DND-41 (cell line): Measurements from ENCODE around the gene MYEOV.
A peak's percentile ranks its signal among the peaks of the same experiment; 100 is the strongest.

Source experiments
- ATAC-seq: fragments of 200-7000 bp; cut with Tn5 transposase; 3 replicates; pipeline ENCODE4 v1.9.1; 2021; ENCODE audit warnings: low read depth; ENCODE audit not compliant: insufficient read depth
- DNase-seq: peaks from one replicate; pipeline ENCODE4 v3.0.0-alpha.2; 2020
- H2AFZ ChIP-seq: 2 replicates; pipeline ENCODE4 v1.6.0; 2012; ENCODE audit warnings: low read depth, low read length
- H3K27ac ChIP-seq: 2 replicates; pipeline ENCODE4 v1.5.1; 2012; ENCODE audit warnings: low read length, inconsistent platforms
- H3K27me3 ChIP-seq: fragments of 200-600 bp; sonication (generic); 2 replicates; pipeline ENCODE4 v1.6.0; 2012; ENCODE audit warnings: low read length, mild to moderate bottlenecking, inconsistent platforms; ENCODE audit not compliant: insufficient read depth, poor library complexity
- H3K36me3 ChIP-seq: 2 replicates; pipeline ENCODE4 v1.5.1; 2012; ENCODE audit warnings: low read length, inconsistent platforms; ENCODE audit not compliant: insufficient read depth
- H3K4me1 ChIP-seq: 2 replicates; pipeline ENCODE4 v1.5.1; 2012; ENCODE audit warnings: mild to moderate bottlenecking, low read length; ENCODE audit not compliant: insufficient read depth
- H3K4me2 ChIP-seq: 2 replicates; pipeline ENCODE4 v1.6.0; 2012; ENCODE audit warnings: mild to moderate bottlenecking, moderate library complexity, low read length, inconsistent platforms; ENCODE audit not compliant: insufficient read depth
- H3K4me3 ChIP-seq, 2 experiments: fragments of 200-600 bp in 1 of 2; shearing (Covaris generic) in 1 of 2; 2 replicates each; pipeline ENCODE4 v1.5.1; 2012 to 2016; ENCODE audit warnings: inconsistent platforms in 2 of 2, low read length in 2 of 2, mild to moderate bottlenecking in 2 of 2, low read depth in 1 of 2, moderate library complexity in 1 of 2
- H3K79me2 ChIP-seq: 2 replicates; pipeline ENCODE4 v1.6.0; 2012; ENCODE audit warnings: low read length, inconsistent platforms; ENCODE audit not compliant: insufficient read depth
- H3K9ac ChIP-seq: 2 replicates; pipeline ENCODE4 v1.6.0; 2012; ENCODE audit warnings: low read depth, mild to moderate bottlenecking, inconsistent platforms, low read length, moderate library complexity
- H3K9me3 ChIP-seq: 2 replicates; pipeline ENCODE4 v1.5.1; 2012; ENCODE audit warnings: low read length, moderate library complexity, mild to moderate bottlenecking, inconsistent platforms; ENCODE audit not compliant: insufficient read depth, severe bottlenecking
- H4K20me1 ChIP-seq: 2 replicates; pipeline ENCODE4 v1.6.0; 2012; ENCODE audit warnings: low read length; ENCODE audit not compliant: insufficient read depth
- CTCF ChIP-seq: IDR thresholded peaks from 2 replicates; pipeline ENCODE4 v1.5.1; 2012; ENCODE audit warnings: borderline replicate concordance, low read length, moderate library complexity, mild to moderate bottlenecking; ENCODE audit not compliant: poor library complexity, severe bottlenecking; ENCODE audit errors: extremely low read depth
- EZH2 ChIP-seq: IDR thresholded peaks from 3 replicates; pipeline ENCODE4 v1.6.1; 2012; ENCODE audit warnings: borderline replicate concordance, low read depth, mild to moderate bottlenecking, moderate library complexity, low read length, inconsistent platforms; ENCODE audit not compliant: severe bottlenecking

Gene MYEOV

GRCh38 chr11:69309631-69310280 is 15.8 kb downstream of the MYEOV start:
- ATAC-seq = no peak
- no peak for TF ChIP-seq EZH2
- no peak for TF ChIP-seq CTCF
- Histone ChIP-seq H4K20me1 (peaks cover 68% of the 10 kb centered on the region), H3K27ac (no peak overlapping the region), H3K4me1 (peaks cover 19% of the 10 kb centered on the region), H3K9me3 (no peaks in the 10 kb centered on the region), H3K4me3 (no peak overlapping the region), H2AFZ (no peak overlapping the region), H3K9ac (no peak overlapping the region), H3K4me2 (no peak overlapping the region), H3K36me3 (no peaks in the 10 kb centered on the region), H3K27me3 (peaks cover 38% of the 10 kb centered on the region), H3K79me2 (no peaks in the 10 kb centered on the region)
- no peak for DNase-seq

GRCh38 chr11:69310351-69310750 is 16.4 kb downstream of the MYEOV start:
- no peak overlapping the region for H3K4me2 ChIP-seq
- DNase-seq (no peak), ATAC-seq (no peak)
- H3K36me3 ChIP-seq = no peaks in the 10 kb centered on the region
- H3K27ac ChIP-seq = no peak overlapping the region
- no peaks in the 10 kb centered on the region for H3K79me2 ChIP-seq
- H3K4me1 ChIP-seq = peaks cover 19% of the 10 kb centered on the region
- peaks cover 68% of the 10 kb centered on the region for H4K20me1 ChIP-seq
- H3K9ac ChIP-seq = no peak overlapping the region
- TF ChIP-seq EZH2 (no peak), CTCF (no peak)
- H3K9me3 ChIP-seq = no peaks in the 10 kb centered on the region
- peaks cover 42% of the 10 kb centered on the region for H3K27me3 ChIP-seq
- H2AFZ ChIP-seq = no peak overlapping the region
- no peak overlapping the region for H3K4me3 ChIP-seq

- Histone ChIP-seq H3K4me1 (peaks cover 19% of the 10 kb centered on the region), H3K4me2 (no peak overlapping the region), H4K20me1 (peaks cover 63% of the 10 kb centered on the region), H3K4me3 (no peak overlapping the region), H3K27ac (peak overlapping the region; percentile 33; the same call in 1 of the 2 replicates), H3K36me3 (no peaks in the 10 kb centered on the region), H3K27me3 (peaks cover 43% of the 10 kb centered on the region), H3K9me3 (no peaks in the 10 kb centered on the region), H3K79me2 (no peaks in the 10 kb centered on the region), H3K9ac (no peak overlapping the region), H2AFZ (no peak overlapping the region)
- ATAC-seq = peak; percentile 23; the same call in 2 of the 3 replicates
- no peak for DNase-seq
- no peak for TF ChIP-seq EZH2
Measured at GRCh38 chr11:69310934-69311766, 17.2 kb downstream of the MYEOV start.

- DNase-seq (peak; percentile 79), ATAC-seq (peak; percentile 96)
- Histone ChIP-seq H3K9ac (no peak overlapping the region), H3K9me3 (no peaks in the 10 kb centered on the region), H3K27me3 (peaks cover 46% of the 10 kb centered on the region), H3K27ac (peak overlapping the region; percentile 33; the same call in 1 of the 2 replicates), H3K79me2 (no peaks in the 10 kb centered on the region), H3K36me3 (no peaks in the 10 kb centered on the region), H4K20me1 (peaks cover 57% of the 10 kb centered on the region), H3K4me3 (no peak overlapping the region), H3K4me2 (no peak overlapping the region; the same call in 1 of the 2 replicates), H2AFZ (no peak overlapping the region), H3K4me1 (peaks cover 19% of the 10 kb centered on the region)
- TF ChIP-seq CTCF = no peak
Measured at GRCh38 chr11:69311767-69312385, 17.9 kb downstream of the MYEOV start.
